HepG2 (cell line): Measurements from ENCODE around the gene EIF1. TPM values are rescaled to one million over a fixed set of nuclear protein-coding genes. Genes with fewer than 3 reads are reported as not detected.

Experiments
- EHMT2 ChIP-seq: fragments of 200-600 bp; sonication (generic); IDR thresholded peaks from 2 replicates; pipeline ENCODE4 v1.7.0; 2017; ENCODE audit warnings: antibody characterized with exemption, low read depth, low read length, borderline replicate concordance
- FOXO1 ChIP-seq: sonication (generic); formaldehyde crosslinking; IDR thresholded peaks from 2 replicates; pipeline ENCODE4 v1.4.0; 2020; ENCODE audit warnings: missing genetic modification reagents
- FOXO4 ChIP-seq: sonication (generic); formaldehyde crosslinking; conservative IDR thresholded peaks from 2 replicates; pipeline ENCODE4 v1.8.1; 2023; ENCODE audit warnings: missing genetic modification reagents
- GTF3A ChIP-seq: sonication (generic); formaldehyde crosslinking; conservative IDR thresholded peaks from 2 replicates; pipeline ENCODE4 v1.4.0; 2020; ENCODE audit warnings: mild to moderate bottlenecking, missing genetic modification reagents
- HDAC1 ChIP-seq: sonication (generic); formaldehyde crosslinking; IDR thresholded peaks from 2 replicates; pipeline ENCODE4 v1.5.1; 2020; ENCODE audit warnings: mild to moderate bottlenecking, missing genetic modification reagents
- KLF9 ChIP-seq: IDR thresholded peaks from 2 replicates; pipeline ENCODE4 v1.6.1; 2016; ENCODE audit warnings: low read depth
- LCORL ChIP-seq, 2 experiments: fragments of 450-650 bp in 1 of 2; sonication (generic) in 1 of 2; formaldehyde crosslinking in 1 of 2; IDR thresholded peaks; 2 replicates each; pipeline versions ENCODE4 v1.5.0 to v1.6.1; 2017 to 2020; ENCODE audit warnings: antibody characterized with exemption in 1 of 2, missing genetic modification reagents in 1 of 2
- NAIF1 ChIP-seq: sonication (generic); formaldehyde crosslinking; IDR thresholded peaks from 2 replicates; pipeline ENCODE4 v1.5.0; 2020; ENCODE audit warnings: mild to moderate bottlenecking, missing genetic modification reagents, borderline replicate concordance
- SAP130 ChIP-seq: IDR thresholded peaks from 2 replicates; pipeline ENCODE4 v1.6.1; 2016; ENCODE audit warnings: low read depth
- SATB2 ChIP-seq: sonication (generic); formaldehyde crosslinking; IDR thresholded peaks from 2 replicates; pipeline ENCODE4 v1.5.0; 2020; ENCODE audit warnings: missing genetic modification reagents
- SOX13 ChIP-seq, 3 experiments: fragments of 450-650 bp in 1 of 3; sonication (generic) in 1 of 3; formaldehyde crosslinking in 1 of 3; IDR thresholded peaks in 2 of 3; conservative IDR thresholded peaks in 1 of 3; 2 replicates each; pipeline versions ENCODE4 v1.5.0 to v1.6.1; 2016 to 2020; ENCODE audit warnings: antibody characterized with exemption in 1 of 3, mild to moderate bottlenecking in 1 of 3, missing compliant biosample characterization in 1 of 3, missing genetic modification reagents in 1 of 3, moderate library complexity in 1 of 3
- SYNCRIP ChIP-seq: fragments of 200-400 bp; formaldehyde crosslinking; IDR thresholded peaks from 2 replicates; pipeline ENCODE4 v1.6.1; 2018; ENCODE audit warnings: mild to moderate bottlenecking, low read depth, low read length; ENCODE audit not compliant: insufficient read depth
- TBL1XR1 ChIP-seq: fragments of 150-350 bp; IDR thresholded peaks from 2 replicates; pipeline ENCODE4 v1.6.1; 2014; ENCODE audit warnings: borderline replicate concordance, low read length; ENCODE audit not compliant: partially characterized antibody
- TGIF2 ChIP-seq: IDR thresholded peaks from 2 replicates; pipeline ENCODE4 v1.6.1; 2016; ENCODE audit warnings: control low read depth, missing compliant biosample characterization
- ZNF224 ChIP-seq: sonication (generic); formaldehyde crosslinking; IDR thresholded peaks from 2 replicates; pipeline ENCODE4 v1.5.0; 2020; ENCODE audit warnings: mild to moderate bottlenecking, missing genetic modification reagents
- ZNF232 ChIP-seq: sonication (generic); formaldehyde crosslinking; IDR thresholded peaks from 2 replicates; pipeline ENCODE4 v1.4.0; 2020; ENCODE audit warnings: missing genetic modification reagents, borderline replicate concordance
- ZNF547 ChIP-seq: sonication (generic); formaldehyde crosslinking; IDR thresholded peaks from 2 replicates; pipeline ENCODE4 v1.5.1; 2020; ENCODE audit warnings: mild to moderate bottlenecking, missing genetic modification reagents
- ZNF720 ChIP-seq: sonication (generic); formaldehyde crosslinking; IDR thresholded peaks from 2 replicates; pipeline ENCODE4 v1.4.0; 2020; ENCODE audit warnings: missing genetic modification reagents
- ZNF761 ChIP-seq: sonication (generic); formaldehyde crosslinking; conservative IDR thresholded peaks from 2 replicates; pipeline ENCODE4 v1.4.0; 2020; ENCODE audit warnings: mild to moderate bottlenecking, missing genetic modification reagents
- polyA plus RNA-seq, 8 experiments: library from polyadenylated mRNA; depleted of rRNA in 3 of 8; stranded (reverse) in 7 of 8; unstranded in 1 of 8; fragments of >200 nt; fragmentation: Illumina TruSeq in 4 of 8; extraction: Trizol in 4 of 8; gene quantifications; 2 replicates each; pipeline versions ENCODE4 v1.2.1 to v1.2.3, GENCODE V29; 2011 to 2016; ENCODE audit warnings: low read depth in 4 of 8, missing spikeins in 1 of 8, mixed read lengths in 1 of 8; ENCODE audit not compliant: insufficient read depth in 1 of 8
- total RNA-seq, 5 experiments: library from RNA; depleted of rRNA; stranded (reverse); fragments of >200 nt; fragmentation: Illumina TruSeq; extraction: Trizol; gene quantifications; 2 replicates each; pipeline ENCODE4 v1.2.3, GENCODE V29; 2016; ENCODE audit warnings: low read depth in 1 of 5
- TF ChIP-seq, protein P1 (sequence below): sonication (generic); formaldehyde crosslinking; IDR thresholded peaks from 2 replicates; pipeline ENCODE4 v1.5.0; 2020; ENCODE audit warnings: missing genetic modification reagents, mild to moderate bottlenecking, borderline replicate concordance
- TF ChIP-seq, protein P2 (sequence below): sonication (generic); formaldehyde crosslinking; IDR thresholded peaks from 2 replicates; pipeline ENCODE4 v1.4.0; 2020; ENCODE audit warnings: mild to moderate bottlenecking, missing genetic modification reagents

The EIF1 gene
- total and polyA plus RNA-seq, 2 of the 13 experiments (the other 11 are each of a cell fraction or from before 2014, with no cell fraction given), result 147 to 517 TPM

- TF ChIP-seq FOXO4 (CRISPR knock-in tag) (no peak), SOX13 (IDR thresholded peaks at IDR 0.05) (no peak; the same call in 1 of the 2 replicates), SOX13 (CRISPR knock-in tag; conservative IDR thresholded peaks at IDR 0.05 in 1 of 2, IDR thresholded peaks at IDR 0.05 in 1 of 2) (peak in 1 of 2 experiments; percentile 97; a peak in 2 of 4 replicates), HDAC1 (CRISPR knock-in tag) (peak; percentile 10; the same call in 1 of the 2 replicates), TBL1XR1 (peak; percentile 6), SYNCRIP (no peak), SAP130 (CRISPR knock-in tag) (peak; percentile 88), EHMT2 (no peak), ZNF761 (0 out of 2 replicates have a peak, but pooled peaks have one; percentile 82), GTF3A (CRISPR knock-in tag) (0 out of 2 replicates have a peak, but pooled peaks have one; percentile 2), SATB2 (0 out of 2 replicates have a peak, but pooled peaks have one; percentile 82), ZNF224 (CRISPR knock-in tag) (peak; percentile 62), ZNF232 (CRISPR knock-in tag) (peak; percentile 8; the same call in 1 of the 2 replicates), LCORL (IDR thresholded peaks at IDR 0.05) (no peak), LCORL (CRISPR knock-in tag; IDR thresholded peaks at IDR 0.05) (peak; percentile 54), KLF9 (CRISPR knock-in tag) (peak; percentile 78; the same call in 1 of the 2 replicates), ZNF720 (0 out of 2 replicates have a peak, but pooled peaks have one; percentile 45), ZNF547 (CRISPR knock-in tag) (no peak), NAIF1 (CRISPR knock-in tag) (0 out of 2 replicates have a peak, but pooled peaks have one; percentile 37), TGIF2 (CRISPR knock-in tag) (peak; percentile 88), FOXO1 (CRISPR knock-in tag) (no peak)
- TF ChIP-seq, protein P1, sequence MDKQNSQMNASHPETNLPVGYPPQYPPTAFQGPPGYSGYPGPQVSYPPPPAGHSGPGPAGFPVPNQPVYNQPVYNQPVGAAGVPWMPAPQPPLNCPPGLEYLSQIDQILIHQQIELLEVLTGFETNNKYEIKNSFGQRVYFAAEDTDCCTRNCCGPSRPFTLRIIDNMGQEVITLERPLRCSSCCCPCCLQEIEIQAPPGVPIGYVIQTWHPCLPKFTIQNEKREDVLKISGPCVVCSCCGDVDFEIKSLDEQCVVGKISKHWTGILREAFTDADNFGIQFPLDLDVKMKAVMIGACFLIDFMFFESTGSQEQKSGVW, result 0 out of 2 replicates have a peak, but pooled peaks have one; percentile 78
- TF ChIP-seq, protein P2, sequence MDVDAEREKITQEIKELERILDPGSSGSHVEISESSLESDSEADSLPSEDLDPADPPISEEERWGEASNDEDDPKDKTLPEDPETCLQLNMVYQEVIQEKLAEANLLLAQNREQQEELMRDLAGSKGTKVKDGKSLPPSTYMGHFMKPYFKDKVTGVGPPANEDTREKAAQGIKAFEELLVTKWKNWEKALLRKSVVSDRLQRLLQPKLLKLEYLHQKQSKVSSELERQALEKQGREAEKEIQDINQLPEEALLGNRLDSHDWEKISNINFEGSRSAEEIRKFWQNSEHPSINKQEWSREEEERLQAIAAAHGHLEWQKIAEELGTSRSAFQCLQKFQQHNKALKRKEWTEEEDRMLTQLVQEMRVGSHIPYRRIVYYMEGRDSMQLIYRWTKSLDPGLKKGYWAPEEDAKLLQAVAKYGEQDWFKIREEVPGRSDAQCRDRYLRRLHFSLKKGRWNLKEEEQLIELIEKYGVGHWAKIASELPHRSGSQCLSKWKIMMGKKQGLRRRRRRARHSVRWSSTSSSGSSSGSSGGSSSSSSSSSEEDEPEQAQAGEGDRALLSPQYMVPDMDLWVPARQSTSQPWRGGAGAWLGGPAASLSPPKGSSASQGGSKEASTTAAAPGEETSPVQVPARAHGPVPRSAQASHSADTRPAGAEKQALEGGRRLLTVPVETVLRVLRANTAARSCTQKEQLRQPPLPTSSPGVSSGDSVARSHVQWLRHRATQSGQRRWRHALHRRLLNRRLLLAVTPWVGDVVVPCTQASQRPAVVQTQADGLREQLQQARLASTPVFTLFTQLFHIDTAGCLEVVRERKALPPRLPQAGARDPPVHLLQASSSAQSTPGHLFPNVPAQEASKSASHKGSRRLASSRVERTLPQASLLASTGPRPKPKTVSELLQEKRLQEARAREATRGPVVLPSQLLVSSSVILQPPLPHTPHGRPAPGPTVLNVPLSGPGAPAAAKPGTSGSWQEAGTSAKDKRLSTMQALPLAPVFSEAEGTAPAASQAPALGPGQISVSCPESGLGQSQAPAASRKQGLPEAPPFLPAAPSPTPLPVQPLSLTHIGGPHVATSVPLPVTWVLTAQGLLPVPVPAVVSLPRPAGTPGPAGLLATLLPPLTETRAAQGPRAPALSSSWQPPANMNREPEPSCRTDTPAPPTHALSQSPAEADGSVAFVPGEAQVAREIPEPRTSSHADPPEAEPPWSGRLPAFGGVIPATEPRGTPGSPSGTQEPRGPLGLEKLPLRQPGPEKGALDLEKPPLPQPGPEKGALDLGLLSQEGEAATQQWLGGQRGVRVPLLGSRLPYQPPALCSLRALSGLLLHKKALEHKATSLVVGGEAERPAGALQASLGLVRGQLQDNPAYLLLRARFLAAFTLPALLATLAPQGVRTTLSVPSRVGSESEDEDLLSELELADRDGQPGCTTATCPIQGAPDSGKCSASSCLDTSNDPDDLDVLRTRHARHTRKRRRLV (CRISPR knock-in tag), result peak; percentile 84; the same call in 1 of the 2 replicates
These were observed 1.0 kb downstream of the EIF1 start (continued) for GRCh38 chr17:41689497-41690299.
